Neuron (in vitro differentiated cells): ENCODE measurements around the gene SLC9A3.
"Not testable (repeated sequence)": the region's sequence is repeated elsewhere in the genome, so short reads cannot be mapped to it uniquely, and the experiment has no call there.

Experiments
- H2AFZ ChIP-seq: one replicate; pipeline ENCODE4 v1.6.1; 2013; ENCODE audit warnings: low read depth, mild to moderate bottlenecking, inconsistent platforms, low read length, moderate library complexity
- H3K27me3 ChIP-seq: one replicate; pipeline ENCODE4 v1.6.1; 2013; ENCODE audit warnings: low read length; ENCODE audit not compliant: insufficient read depth
- H3K36me3 ChIP-seq: one replicate; pipeline ENCODE4 v1.6.1; 2013; ENCODE audit warnings: low read length; ENCODE audit not compliant: insufficient read depth
- H3K4me1 ChIP-seq: one replicate; pipeline ENCODE4 v1.6.1; 2013; ENCODE audit warnings: low read length; ENCODE audit not compliant: insufficient read depth
- H3K4me3 ChIP-seq: 2 replicates; pipeline ENCODE4 v1.5.1; 2013; ENCODE audit warnings: mild to moderate bottlenecking, low read length, moderate library complexity
- H3K9me3 ChIP-seq: one replicate; pipeline ENCODE4 v1.6.1; 2013; ENCODE audit warnings: low read length

The SLC9A3 gene

DNA sequence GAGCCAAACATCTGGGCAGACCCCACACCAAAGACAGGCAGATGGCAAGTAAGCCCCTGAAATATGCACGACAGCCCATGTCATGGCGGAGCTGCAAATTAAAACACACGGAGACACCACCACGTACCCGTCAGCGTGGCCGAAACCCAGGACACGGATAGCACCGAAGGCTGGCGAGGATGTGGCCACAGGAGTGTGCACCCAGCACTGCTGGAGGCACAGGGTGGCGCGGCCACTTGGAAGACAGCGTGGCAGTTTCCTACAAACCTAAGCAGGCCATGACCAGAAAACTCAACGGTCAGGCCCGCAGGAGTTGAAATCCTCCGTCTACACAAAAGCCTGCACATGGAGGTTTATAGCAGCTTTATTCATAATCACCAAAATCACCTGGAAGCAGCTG is 12.8 kb downstream of the SLC9A3 start:
- Histone ChIP-seq H3K9me3 (peaks cover 3% of the 10 kb centered on the region), H3K4me1 (no peaks in the 10 kb centered on the region), H3K27me3 (peaks cover 48% of the 10 kb centered on the region), H3K36me3 (no peaks in the 10 kb centered on the region), H3K4me3 (no peak overlapping the region), H2AFZ (no peak overlapping the region)

DNA sequence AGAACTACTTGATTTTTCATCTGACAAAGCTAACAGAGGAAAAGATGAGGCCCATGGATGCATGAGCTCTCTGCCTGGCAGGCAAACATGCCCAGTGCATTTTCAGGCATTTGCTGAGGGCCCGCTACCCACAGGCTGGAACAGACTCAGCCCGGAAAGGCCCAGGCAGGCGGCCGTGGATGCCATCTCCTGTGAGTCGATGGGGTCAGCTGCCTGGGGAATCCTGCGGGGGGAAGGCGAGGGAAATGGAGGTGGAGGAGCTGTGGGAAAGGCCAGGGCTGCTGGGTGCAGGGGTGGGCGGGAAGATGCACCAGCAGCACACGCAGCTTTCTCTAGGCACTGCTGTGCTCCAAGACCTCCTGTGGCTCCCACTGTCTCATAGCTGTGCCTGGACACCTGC is 13.7 kb downstream of the SLC9A3 start:
- Histone ChIP-seq H3K9me3 (peaks cover 3% of the 10 kb centered on the region), H3K4me1 (no peaks in the 10 kb centered on the region), H3K27me3 (peaks cover 46% of the 10 kb centered on the region), H3K36me3 (no peaks in the 10 kb centered on the region), H2AFZ (no peak overlapping the region), H3K4me3 (no peak overlapping the region)

DNA sequence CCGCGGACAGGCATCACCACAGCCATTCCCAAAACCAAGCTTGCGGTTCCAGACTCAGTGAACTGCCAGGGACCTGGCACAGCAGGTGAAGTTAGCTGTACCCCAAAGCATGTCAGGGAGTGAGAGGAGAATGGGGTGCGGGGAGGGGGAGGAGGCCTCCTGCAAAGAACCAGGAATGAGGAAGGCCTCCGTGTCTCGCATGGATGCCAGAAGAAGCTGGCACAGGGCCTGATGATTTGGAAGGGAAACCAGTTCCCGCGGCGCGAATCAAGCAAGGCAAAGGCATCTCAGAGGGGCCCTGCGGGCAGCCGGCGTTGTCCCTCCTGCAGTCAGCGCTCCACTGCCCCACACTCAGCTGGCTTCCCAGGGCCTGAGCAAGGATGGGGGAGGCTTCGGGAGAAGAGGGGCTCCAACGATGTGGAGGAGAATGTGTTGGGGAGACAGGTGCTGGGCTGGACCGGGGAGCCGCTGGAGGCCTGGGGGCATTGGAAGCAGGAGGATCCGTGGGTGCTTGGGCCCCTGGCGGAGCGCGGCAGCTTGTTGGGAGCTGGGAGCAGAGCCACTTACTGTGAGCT is 14.6 kb downstream of the SLC9A3 start:
- Histone ChIP-seq H3K36me3 (no peaks in the 10 kb centered on the region), H3K4me1 (no peaks in the 10 kb centered on the region), H3K9me3 (peaks cover 3% of the 10 kb centered on the region), H2AFZ (no peak overlapping the region), H3K4me3 (no peak overlapping the region), H3K27me3 (peaks cover 38% of the 10 kb centered on the region)

DNA sequence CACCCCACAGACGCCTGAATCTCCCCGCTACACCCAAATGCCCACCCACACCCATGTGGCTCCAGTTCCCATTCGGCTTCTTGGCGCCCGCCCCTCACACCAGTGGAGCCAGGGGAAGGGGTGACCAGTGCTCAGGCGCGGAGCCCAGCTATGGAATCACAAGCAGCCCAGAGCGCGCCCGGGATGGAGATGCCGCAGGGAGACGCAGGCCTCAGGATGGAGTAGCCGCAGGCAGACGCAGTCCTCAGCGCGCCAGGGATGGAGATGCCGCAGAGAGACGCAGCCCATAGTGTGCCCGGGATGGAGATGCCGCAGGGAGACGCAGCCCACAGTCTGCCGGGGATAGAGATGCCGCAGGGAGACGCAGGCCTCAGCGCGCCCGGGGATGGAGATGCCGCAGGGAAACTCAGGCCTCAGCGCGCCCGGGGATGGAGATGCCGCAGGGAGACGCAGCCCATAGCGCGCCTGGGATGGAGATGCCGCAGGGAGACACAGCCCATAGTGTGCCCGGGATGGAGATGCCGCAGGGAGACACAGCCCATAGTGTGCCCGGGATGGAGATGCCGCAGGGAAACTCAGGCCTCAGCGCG is 16.2 kb downstream of the SLC9A3 start:
- not testable (repeated sequence) for H3K4me1 ChIP-seq, H2AFZ ChIP-seq, H3K9me3 ChIP-seq, H3K4me3 ChIP-seq, H3K36me3 ChIP-seq
- H3K27me3 ChIP-seq, result peaks cover 28% of the 10 kb centered on the region

DNA sequence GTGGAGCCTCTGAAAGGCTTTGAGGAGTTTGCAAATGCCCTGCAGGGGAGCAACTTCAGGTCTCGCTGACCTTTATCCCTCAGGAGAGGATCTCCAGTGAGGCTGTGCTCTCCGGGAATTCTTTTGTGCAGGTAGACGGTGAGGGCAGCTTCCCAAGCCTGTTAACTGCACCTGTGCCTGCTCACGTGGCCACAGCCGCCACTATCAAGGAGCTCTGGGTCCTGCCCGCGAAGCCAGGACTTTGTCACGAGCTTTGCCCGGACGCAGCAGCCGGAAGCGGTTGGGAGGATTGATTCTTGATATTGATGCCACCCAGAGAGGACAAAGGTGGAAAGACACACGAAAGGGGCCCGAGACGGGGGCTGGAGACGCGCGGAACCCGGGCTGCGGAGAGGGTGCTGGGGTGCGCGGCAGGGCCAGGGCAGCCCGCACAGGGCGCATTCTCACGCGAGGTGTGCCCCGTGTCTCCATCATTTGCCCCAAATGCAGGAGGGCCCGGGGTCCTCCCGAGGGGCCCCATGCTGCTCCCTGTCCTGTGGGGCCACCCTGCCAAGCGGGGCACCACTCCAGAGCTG is 18.2 kb downstream of the SLC9A3 start:
- peaks cover 16% of the 10 kb centered on the region for H3K27me3 ChIP-seq
- H3K4me1 ChIP-seq, result no peaks in the 10 kb centered on the region
- peaks cover 3% of the 10 kb centered on the region for H3K9me3 ChIP-seq
- H3K36me3 ChIP-seq, result no peaks in the 10 kb centered on the region
- H3K4me3 ChIP-seq, result no peak overlapping the region
- no peak overlapping the region for H2AFZ ChIP-seq

DNA sequence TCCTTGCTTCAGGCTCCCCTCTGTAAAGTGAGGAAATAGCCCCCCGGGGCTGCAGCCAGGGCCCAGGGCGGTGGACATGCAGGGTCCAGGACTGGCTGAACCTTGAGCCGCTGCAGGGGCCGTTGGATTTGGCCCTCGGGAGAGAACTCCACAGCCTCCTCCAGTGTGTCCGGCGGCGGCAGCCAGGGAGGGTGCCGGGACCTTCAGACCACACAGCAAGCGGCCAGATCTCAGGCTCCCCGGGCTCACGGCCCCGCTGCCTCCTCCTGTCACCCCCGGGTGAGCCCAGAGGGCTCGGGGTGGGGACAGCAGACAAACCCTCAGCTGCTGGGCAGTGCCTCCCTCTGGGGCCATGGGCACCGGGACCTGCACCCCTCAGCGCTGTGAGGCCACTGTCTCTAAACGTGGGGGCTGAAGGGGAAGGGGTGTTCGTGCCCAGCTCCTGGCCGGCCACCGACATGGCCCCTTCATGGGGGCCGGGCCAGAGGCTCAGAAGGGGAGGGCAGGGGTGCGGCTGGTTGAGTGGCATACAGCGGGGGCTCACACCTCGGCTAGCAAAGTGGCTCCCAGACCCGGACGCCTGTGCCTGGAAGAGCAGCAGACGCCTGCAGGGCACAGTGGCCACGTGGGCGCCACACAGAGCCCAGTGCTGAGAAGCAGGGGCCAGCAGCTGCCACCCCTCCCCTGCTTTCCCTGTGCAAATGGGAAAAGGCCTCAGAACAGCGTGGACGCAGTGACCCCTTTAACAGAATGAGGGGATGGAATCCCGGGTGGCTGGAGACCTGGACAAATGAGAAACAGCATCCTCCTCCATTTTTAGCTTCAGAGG is 19.7 kb downstream of the SLC9A3 start:
- Histone ChIP-seq H3K36me3 (no peaks in the 10 kb centered on the region), H2AFZ (no peak overlapping the region)

DNA sequence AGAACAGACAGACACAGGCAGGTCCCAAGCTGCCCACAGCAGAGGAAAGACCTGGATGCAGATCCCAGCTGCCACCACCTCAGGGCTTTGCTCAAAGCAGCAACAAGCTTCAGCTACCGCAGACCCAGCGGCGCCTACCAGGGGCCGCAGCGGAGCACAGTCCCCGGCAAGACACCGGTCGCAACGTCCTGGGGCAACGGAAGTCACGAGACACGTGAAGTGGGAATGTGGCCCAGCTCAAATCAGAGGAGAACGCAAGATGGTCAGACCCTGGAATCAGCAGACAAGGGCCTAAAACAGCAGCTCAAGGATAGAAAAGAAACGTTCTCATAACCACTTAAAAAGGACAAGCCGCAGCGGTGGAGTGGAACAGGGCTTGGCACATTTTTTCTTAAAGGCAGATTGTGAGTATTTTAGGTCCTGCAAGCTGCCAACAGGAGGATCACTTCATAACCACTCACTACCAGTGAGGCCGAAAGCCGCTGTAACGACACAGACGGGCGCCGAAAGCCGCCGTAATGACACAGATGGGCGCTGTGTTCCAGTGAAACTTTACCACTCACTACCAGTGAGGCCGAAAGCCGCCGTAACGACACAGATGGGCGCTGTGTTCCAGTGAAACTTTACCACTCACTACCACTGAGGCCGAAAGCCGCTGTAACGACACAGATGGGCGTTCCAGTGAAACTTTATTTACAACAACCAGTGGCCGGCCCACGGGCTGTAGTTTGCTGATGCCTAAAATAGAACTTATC is 21.7 kb downstream of the SLC9A3 start:
- Histone ChIP-seq H3K4me3 (no peak overlapping the region), H3K27me3 (peaks cover 16% of the 10 kb centered on the region)

More for the DNA sequence above, 19.7 kb downstream of the SLC9A3 start:
- H3K9me3 ChIP-seq, result peaks cover 3% of the 10 kb centered on the region
- no peaks in the 10 kb centered on the region for H3K4me1 ChIP-seq
- H3K4me3 ChIP-seq, result no peak overlapping the region
- H3K27me3 ChIP-seq, result peaks cover 5% of the 10 kb centered on the region

DNA sequence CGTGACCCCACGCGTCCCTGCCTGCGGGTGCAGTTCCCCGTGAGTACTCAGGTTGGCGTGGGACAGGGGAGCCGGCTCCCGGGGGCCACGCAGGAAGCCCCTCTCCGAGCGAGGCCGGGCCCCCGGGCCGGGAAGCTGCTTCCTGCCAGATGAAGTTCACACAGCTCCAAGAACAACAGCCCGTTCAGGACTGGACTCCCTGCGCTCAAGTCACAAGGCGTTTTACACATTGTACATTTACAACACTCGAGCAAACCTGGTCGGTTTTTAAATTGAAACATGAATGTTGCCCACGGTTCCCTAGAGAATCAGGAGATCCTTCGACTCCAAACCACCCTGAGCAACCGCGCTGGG is 22.4 kb downstream of the SLC9A3 start:
- Histone ChIP-seq H2AFZ (no peak overlapping the region), H3K4me1 (no peaks in the 10 kb centered on the region), H3K27me3 (peaks cover 22% of the 10 kb centered on the region), H3K4me3 (no peak overlapping the region), H3K36me3 (no peaks in the 10 kb centered on the region), H3K9me3 (peaks cover 2% of the 10 kb centered on the region)

More for the DNA sequence above, 21.7 kb downstream of the SLC9A3 start:
- H2AFZ ChIP-seq, result no peak overlapping the region
- no peaks in the 10 kb centered on the region for H3K4me1 ChIP-seq
- H3K36me3 ChIP-seq, result no peaks in the 10 kb centered on the region
- H3K9me3 ChIP-seq, result peaks cover 2% of the 10 kb centered on the region

DNA sequence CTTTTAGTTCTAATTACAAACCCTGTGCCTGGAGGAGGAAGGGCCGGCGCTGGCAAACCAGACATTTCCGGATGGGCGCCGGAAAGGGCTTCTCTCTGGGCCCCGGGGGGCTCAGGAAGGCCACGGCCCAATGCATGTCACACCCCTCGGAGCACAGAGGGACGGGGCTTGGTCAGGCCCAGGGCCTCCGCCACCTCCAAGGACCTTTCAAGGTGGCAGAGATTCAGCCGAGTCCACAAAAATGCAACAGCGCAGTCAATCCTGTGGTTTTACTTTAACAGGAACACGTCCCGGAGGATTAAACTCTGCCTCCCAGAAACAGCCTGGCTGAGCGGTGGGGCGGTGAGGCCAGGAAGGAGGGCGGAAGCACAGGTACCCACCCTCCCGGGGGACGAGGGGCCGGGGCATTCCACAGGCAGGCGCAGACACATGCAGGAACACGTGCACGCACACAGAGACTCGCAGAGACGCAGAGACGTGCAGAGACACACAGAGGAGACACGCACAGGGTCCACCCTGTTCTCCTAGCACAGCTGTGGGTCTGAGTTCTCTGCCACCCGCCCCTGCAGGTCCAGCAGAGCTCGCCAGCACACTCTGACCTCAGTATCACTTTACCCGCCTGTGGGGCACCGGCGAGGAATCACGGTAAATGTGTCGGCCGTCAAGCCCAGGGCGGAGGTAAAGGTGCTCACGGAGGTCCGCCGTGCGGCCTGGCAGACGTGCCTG is 23.0 kb downstream of the SLC9A3 start:
- Histone ChIP-seq H2AFZ (no peak overlapping the region), H3K27me3 (peaks cover 24% of the 10 kb centered on the region), H3K4me1 (no peaks in the 10 kb centered on the region), H3K9me3 (peaks cover 2% of the 10 kb centered on the region), H3K36me3 (no peaks in the 10 kb centered on the region), H3K4me3 (no peak overlapping the region)

DNA sequence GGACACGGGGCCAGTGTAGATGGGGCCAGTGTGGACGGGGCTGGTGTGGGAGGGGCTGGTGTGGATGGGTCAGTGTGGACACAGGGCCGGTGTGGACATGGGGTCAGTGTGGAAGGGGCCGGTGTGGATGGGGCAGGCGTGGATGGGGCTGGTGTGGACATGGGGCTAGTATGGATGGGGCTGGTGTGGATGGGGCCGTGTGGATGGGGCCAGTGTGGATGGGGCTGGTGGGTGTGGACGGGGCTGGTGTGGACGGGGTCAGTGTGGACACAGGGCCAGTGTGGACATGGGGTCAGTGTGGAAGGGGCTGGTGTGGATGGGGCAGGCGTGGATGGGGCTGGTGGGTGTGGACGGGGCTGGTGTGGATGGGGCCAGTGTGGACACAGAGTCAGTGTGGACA is 23.8 kb downstream of the SLC9A3 start:
- H3K27me3 ChIP-seq, result peaks cover 29% of the 10 kb centered on the region
- H3K4me1 ChIP-seq, result no peaks in the 10 kb centered on the region
- H3K4me3 ChIP-seq, result no peak overlapping the region
- H3K9me3 ChIP-seq, result peaks cover 4% of the 10 kb centered on the region
- no peak overlapping the region for H2AFZ ChIP-seq
- no peaks in the 10 kb centered on the region for H3K36me3 ChIP-seq

DNA sequence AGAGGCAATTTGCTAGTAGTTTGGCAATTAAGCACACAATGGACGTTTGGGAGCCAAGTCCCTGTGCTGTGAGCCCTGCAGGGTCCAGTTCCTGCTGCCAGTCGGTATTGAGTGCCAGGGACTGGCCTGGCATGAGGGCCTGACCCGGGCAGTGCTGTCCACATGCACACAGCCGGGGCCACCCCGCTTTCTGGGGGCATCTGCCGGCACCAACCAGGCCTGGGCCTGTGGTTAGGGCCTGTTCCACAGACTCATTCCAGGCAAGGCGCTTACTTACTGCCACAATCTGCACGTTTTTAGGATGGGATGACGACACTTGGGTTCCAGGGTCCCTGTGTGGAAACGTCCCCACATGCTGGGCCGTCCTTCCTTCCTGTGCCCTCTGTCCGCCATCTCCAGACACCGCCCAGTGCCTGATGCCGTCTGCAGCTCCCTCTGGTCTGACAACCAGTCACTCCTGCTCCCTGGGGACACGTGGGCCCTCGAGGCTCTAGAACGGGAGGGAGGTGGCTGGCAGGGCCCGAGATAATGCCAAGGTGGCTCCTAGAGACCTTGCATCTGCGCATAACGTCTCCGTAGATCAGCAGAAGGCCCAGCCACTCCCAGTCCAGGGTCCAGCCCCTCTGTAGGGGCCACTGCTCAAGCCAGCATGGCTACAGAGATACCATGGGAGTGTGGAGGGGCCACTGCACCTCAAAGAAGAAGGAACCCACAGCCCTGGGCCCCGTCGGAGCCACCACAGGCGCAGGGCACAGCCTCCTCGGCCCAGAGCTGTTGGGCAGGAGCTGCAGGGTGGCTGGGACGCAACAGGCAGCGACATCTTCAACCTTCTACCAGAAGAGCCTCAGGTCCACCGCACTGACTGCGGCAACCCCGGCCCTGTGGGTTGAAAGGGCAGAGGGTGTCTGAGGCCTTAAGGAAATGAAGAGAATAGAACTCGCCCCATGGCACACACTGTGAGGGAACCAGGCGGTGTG is 24.7 kb downstream of the SLC9A3 start:
- peaks cover 4% of the 10 kb centered on the region for H3K9me3 ChIP-seq
- no peaks in the 10 kb centered on the region for H3K4me1 ChIP-seq
- no peaks in the 10 kb centered on the region for H3K36me3 ChIP-seq
- peaks cover 33% of the 10 kb centered on the region for H3K27me3 ChIP-seq
- H2AFZ ChIP-seq, result no peak overlapping the region
- no peak overlapping the region for H3K4me3 ChIP-seq
